CD4-positive, alpha-beta T cell (primary cell): ENCODE results near the gene POLR3C. TPM values are rescaled to one million over a fixed set of nuclear protein-coding genes. Genes with fewer than 3 reads are reported as not detected.
"Not testable (repeated sequence)": the region's sequence is repeated elsewhere in the genome, so short reads cannot be mapped to it uniquely, and the experiment has no call there.

Source experiments
- ATAC-seq: fragments of 200-7000 bp; cut with Tn5 transposase; one replicate; pipeline ENCODE4 v1.10.0; 2022; ENCODE audit warnings: mild to moderate bottlenecking; ENCODE audit not compliant: poor library complexity
- CTCF ChIA-PET: fragments of 350-600 bp; sonication (Branson Sonifier 250); formaldehyde crosslinking; loops from one replicate; lab custom pipeline; 2021; ENCODE audit warnings: antibody characterized with exemption, inconsistent platforms; lab: Charles Lee
- POLR2A ChIA-PET: fragments of 350-600 bp; sonication (Branson Sonifier 250); formaldehyde crosslinking; loops from one replicate; lab custom pipeline; 2021; ENCODE audit warnings: antibody characterized with exemption, inconsistent platforms; lab: Charles Lee
- DNase-seq, 14 experiments: peaks; one replicate each; pipeline ENCODE4 v3.0.0-alpha.2; 2013 to 2020; ENCODE audit warnings: mixed read lengths in 2 of 14
- H3K27ac ChIP-seq, 2 donors: one replicate each; pipeline versions ENCODE4 v1.5.1 to v1.7.0; 2013; ENCODE audit warnings: low read length in 2 of 2, low read depth in 1 of 2, mild to moderate bottlenecking in 1 of 2
- H3K27me3 ChIP-seq, 2 experiments: 1 replicate in 1 of 2; 2 replicates in 1 of 2; pipeline versions ENCODE4 v1.6.1 to v1.7.0; 2013; ENCODE audit warnings: low read length in 2 of 2, control low read depth in 1 of 2, mild to moderate bottlenecking in 1 of 2, moderate library complexity in 1 of 2; ENCODE audit not compliant: insufficient read depth in 2 of 2, control insufficient read depth in 1 of 2
- H3K36me3 ChIP-seq: one replicate; pipeline ENCODE4 v1.6.1; 2013; ENCODE audit warnings: low read length, control low read depth; ENCODE audit not compliant: insufficient read depth
- H3K4me1 ChIP-seq: one replicate; pipeline ENCODE4 v1.6.1; 2013; ENCODE audit warnings: low read length, control low read depth; ENCODE audit not compliant: insufficient read depth
- H3K4me3 ChIP-seq: one replicate; pipeline ENCODE4 v1.5.1; 2013; ENCODE audit warnings: mild to moderate bottlenecking, low read length, moderate library complexity
- H3K9me3 ChIP-seq, 2 experiments: 1 replicate in 1 of 2; 2 replicates in 1 of 2; pipeline versions ENCODE4 v1.6.1 to v1.7.0; 2013; ENCODE audit warnings: low read length in 2 of 2, mild to moderate bottlenecking in 2 of 2, control low read depth in 1 of 2, moderate library complexity in 1 of 2; ENCODE audit not compliant: control insufficient read depth in 1 of 2, insufficient read depth in 1 of 2
- H3K27ac Mint-ChIP-seq: one replicate; pipeline ENCODE4 v1.8.0; 2020; ENCODE audit warnings: mixed read lengths
- H3K27me3 Mint-ChIP-seq: one replicate; pipeline ENCODE4 v1.8.0; 2021; ENCODE audit warnings: mixed read lengths
- H3K36me3 Mint-ChIP-seq: one replicate; pipeline ENCODE4 v1.8.0; 2021; ENCODE audit warnings: low read depth, mixed read lengths
- H3K4me1 Mint-ChIP-seq: one replicate; pipeline ENCODE4 v1.8.0; 2021; ENCODE audit warnings: low read depth, mixed read lengths
- H3K4me3 Mint-ChIP-seq: one replicate; pipeline ENCODE4 v1.8.0; 2020; ENCODE audit warnings: mild to moderate bottlenecking, mixed read lengths
- H3K9me3 Mint-ChIP-seq: one replicate; pipeline ENCODE4 v1.8.0; 2020; ENCODE audit warnings: mixed read lengths
- intact Hi-C, 2 experiments: fragments of 100-400 bp; cut with DNase I in 1 of 2; cut with micrococcal nuclease in 1 of 2; formaldehyde crosslinking; loops; one replicate each; pipeline versions ENCODE4 v1.15.1 to v1.9.0; 2023 to 2025; cut with DNase I, micrococcal nuclease
- total RNA-seq, 174 experiments: library from RNA in 2 of 174; stranded (reverse) in 2 of 174; gene quantifications; one replicate each; pipeline ENCODE4 v1.2.3 and lab custom pipeline; 2021 to 2026
- TF ChIP-seq, protein P1 (sequence below): fragments of 200-600 bp; IDR thresholded peaks from one replicate; pipeline ENCODE4 v1.8.0; 2022; ENCODE audit warnings: antibody characterized with exemption, mild to moderate bottlenecking

POLR3C gene
- total RNA-seq, 2 experiments from 2014 or later, result 18.6 to 19.9 TPM

DNA sequence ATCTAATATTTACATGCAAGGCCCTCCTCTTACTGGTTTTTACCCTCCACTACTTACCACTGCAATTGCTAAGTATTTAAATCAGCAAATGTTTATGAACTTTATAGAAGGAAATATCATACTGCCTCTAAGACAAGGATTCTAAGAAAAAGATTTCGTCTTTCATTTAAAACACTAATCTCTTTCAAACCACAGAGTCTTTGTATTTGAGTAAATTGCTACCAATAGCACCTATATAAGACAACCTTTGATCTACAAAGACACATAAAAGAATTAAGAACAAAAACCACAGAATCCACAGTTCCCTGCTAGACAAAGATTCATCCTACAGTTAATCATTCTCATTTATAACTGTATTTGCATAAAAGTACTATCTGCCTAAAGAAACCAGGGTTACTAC, 37.7 kb upstream of the POLR3C start:
- Mint-ChIP-seq H3K36me3 (peaks cover 61% of the 10 kb centered on the region), H3K27me3 (no peaks in the 10 kb centered on the region), H3K4me1 (peaks cover 32% of the 10 kb centered on the region), H3K27ac (peak overlapping the region; percentile 3), H3K4me3 (no peak overlapping the region), H3K9me3 (no peaks in the 10 kb centered on the region)
- ATAC-seq (no peak), DNase-seq (no peak)
- CTCF ChIA-PET, result no interaction called here
- POLR2A ChIA-PET, result no interaction called here
- H3K36me3 ChIP-seq, result peaks cover 27% of the 10 kb centered on the region
- intact Hi-C loops, result no loop called here
- no peaks in the 10 kb centered on the region for H3K27me3 ChIP-seq
- TF ChIP-seq, protein P1, sequence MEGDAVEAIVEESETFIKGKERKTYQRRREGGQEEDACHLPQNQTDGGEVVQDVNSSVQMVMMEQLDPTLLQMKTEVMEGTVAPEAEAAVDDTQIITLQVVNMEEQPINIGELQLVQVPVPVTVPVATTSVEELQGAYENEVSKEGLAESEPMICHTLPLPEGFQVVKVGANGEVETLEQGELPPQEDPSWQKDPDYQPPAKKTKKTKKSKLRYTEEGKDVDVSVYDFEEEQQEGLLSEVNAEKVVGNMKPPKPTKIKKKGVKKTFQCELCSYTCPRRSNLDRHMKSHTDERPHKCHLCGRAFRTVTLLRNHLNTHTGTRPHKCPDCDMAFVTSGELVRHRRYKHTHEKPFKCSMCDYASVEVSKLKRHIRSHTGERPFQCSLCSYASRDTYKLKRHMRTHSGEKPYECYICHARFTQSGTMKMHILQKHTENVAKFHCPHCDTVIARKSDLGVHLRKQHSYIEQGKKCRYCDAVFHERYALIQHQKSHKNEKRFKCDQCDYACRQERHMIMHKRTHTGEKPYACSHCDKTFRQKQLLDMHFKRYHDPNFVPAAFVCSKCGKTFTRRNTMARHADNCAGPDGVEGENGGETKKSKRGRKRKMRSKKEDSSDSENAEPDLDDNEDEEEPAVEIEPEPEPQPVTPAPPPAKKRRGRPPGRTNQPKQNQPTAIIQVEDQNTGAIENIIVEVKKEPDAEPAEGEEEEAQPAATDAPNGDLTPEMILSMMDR, result no peak
- H3K4me3 ChIP-seq, result no peak overlapping the region
- H3K27ac ChIP-seq, result no peak overlapping the region
- H3K9me3 ChIP-seq, result no peaks in the 10 kb centered on the region
- H3K4me1 ChIP-seq, result no peaks in the 10 kb centered on the region

DNA sequence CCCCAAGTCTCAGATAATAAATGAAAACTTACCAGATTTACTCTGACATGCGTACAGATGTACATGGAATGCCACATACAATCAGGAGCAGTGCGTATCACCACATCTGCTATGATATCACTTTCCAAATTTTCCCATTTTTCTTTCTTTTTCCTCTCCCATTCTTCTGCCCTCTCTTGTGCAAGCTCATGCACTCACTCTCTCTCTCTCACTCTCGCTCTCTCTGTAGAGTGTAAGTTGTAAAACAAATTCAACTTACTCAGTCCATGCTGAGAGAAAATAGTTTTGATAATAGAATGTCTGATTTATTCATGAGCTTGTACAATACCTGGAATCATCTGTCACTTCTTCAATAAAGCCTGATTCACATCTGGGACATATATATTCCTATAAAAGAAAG, 35.4 kb upstream of the POLR3C start:
- TF ChIP-seq, protein P1, result no peak
- Mint-ChIP-seq H3K4me3 (no peak overlapping the region), H3K27me3 (no peaks in the 10 kb centered on the region), H3K4me1 (peaks cover 32% of the 10 kb centered on the region), H3K9me3 (no peaks in the 10 kb centered on the region), H3K36me3 (peaks cover 54% of the 10 kb centered on the region), H3K27ac (no peak overlapping the region)
- ChIA-PET POLR2A (no interaction called here), CTCF (interaction anchor here (1.4 kb wide), 1 partner anchor 9 kb away, joined by 3 read pairs; no protein-coding TSS in a partner anchor)
- no peaks in the 10 kb centered on the region for H3K9me3 ChIP-seq
- no peak overlapping the region for H3K4me3 ChIP-seq
- ATAC-seq (no peak), DNase-seq (no peak)
- no peak overlapping the region for H3K27ac ChIP-seq
- H3K36me3 ChIP-seq, result peaks cover 25% of the 10 kb centered on the region
- intact Hi-C loops, result no loop called here
- H3K4me1 ChIP-seq, result no peaks in the 10 kb centered on the region
- H3K27me3 ChIP-seq, result no peaks in the 10 kb centered on the region

DNA sequence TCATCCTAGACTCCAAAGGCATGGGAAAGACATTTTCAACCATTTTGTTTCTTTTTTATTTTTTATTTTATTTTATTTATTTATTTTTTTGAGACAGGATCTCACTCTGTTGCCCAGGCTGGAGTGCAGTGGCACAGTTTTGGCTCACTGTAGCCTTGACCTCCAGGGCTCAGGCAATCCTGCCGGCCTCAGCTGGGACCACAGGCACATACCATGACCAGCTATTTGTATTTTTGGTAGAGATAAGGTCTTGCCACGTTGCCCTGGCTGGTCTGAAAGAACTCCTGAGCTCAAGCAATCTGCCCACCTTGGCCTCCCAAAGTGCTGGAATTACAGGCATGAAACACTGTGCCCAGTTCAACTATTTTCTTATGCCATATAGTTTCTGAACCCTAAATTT, 32.1 kb upstream of the POLR3C start:
- ATAC-seq, POLR2A ChIA-PET: not testable (repeated sequence)
- CTCF ChIA-PET, result interaction anchor here (1.2 kb wide), 1 partner anchor 33 kb away, joined by 3 read pairs; no protein-coding TSS in a partner anchor

DNA sequence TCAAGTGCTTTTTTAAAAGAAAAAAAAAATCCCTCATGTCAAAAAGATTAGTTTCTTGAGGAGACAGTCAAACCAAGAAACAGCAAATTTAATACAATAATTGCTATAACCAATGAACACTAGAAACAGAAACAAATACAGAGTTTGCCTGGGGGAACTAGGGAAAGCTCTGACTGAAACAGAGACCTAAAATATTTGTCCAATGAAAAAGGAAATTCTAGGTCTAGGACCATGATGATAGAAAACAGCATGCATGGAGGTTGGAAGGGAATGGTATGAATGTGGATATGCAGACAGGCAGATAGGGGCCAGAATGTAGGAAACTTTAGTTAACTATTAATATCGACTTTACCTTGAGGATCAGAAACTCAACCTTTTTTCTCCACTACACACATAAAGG, 31.5 kb upstream of the POLR3C start:
- TF ChIP-seq, protein P1, result no peak
- Histone ChIP-seq H3K27me3 (no peaks in the 10 kb centered on the region), H3K4me3 (no peak overlapping the region), H3K27ac (no peak overlapping the region), H3K4me1 (no peaks in the 10 kb centered on the region), H3K9me3 (peaks cover 0 to 12% of the 10 kb centered on the region in 2 experiments), H3K36me3 (peaks cover 11% of the 10 kb centered on the region)
- ChIA-PET CTCF (no interaction called here), POLR2A (no interaction called here)
- Mint-ChIP-seq H3K36me3 (peaks cover 57% of the 10 kb centered on the region), H3K4me1 (peaks cover 14% of the 10 kb centered on the region), H3K9me3 (peaks cover 7% of the 10 kb centered on the region), H3K27ac (no peak overlapping the region), H3K4me3 (no peak overlapping the region), H3K27me3 (no peaks in the 10 kb centered on the region)
- intact Hi-C loops, result no loop called here
- no peak for DNase-seq
- ATAC-seq, result no peak

More for the DNA sequence above, 32.1 kb upstream of the POLR3C start:
- H3K27ac Mint-ChIP-seq, intact Hi-C loops, H3K4me1 ChIP-seq, DNase-seq, H3K27ac ChIP-seq, H3K9me3 ChIP-seq, H3K4me3 Mint-ChIP-seq, H3K4me3 ChIP-seq, H3K9me3 Mint-ChIP-seq, H3K27me3 Mint-ChIP-seq, H3K27me3 ChIP-seq: not testable (repeated sequence)
- Mint-ChIP-seq H3K4me1 (peaks cover 16% of the 10 kb centered on the region), H3K36me3 (peaks cover 52% of the 10 kb centered on the region)
- peaks cover 11% of the 10 kb centered on the region for H3K36me3 ChIP-seq
